Neural cell (in vitro differentiated cells): Measurements from ENCODE around the gene MLST8. TPM values are rescaled to one million over a fixed set of nuclear protein-coding genes. Genes with fewer than 3 reads are reported as not detected.

Experiments
- H2AFZ ChIP-seq: fragments of 200-600, 300-800 bp; sonication (generic), shearing (Covaris generic); 2 replicates; pipeline ENCODE4 v1.6.0; 2014; ENCODE audit warnings: low read depth, mild to moderate bottlenecking, antibody characterized with exemption, low read length, moderate library complexity
- H3F3A ChIP-seq: fragments of 200-600 bp; shearing (Covaris generic); 2 replicates; pipeline ENCODE4 v1.6.1; 2016; ENCODE audit warnings: mild to moderate bottlenecking, moderate library complexity, mixed read lengths, antibody characterized with exemption, low read length; ENCODE audit not compliant: insufficient read depth, poor library complexity, severe bottlenecking
- H3K27ac ChIP-seq: fragments of 200-600, 300-800 bp; sonication (generic), shearing (Covaris generic); 2 replicates; pipeline ENCODE4 v1.5.1; 2014; ENCODE audit warnings: mild to moderate bottlenecking, low read length, moderate library complexity
- H3K27me3 ChIP-seq: fragments of 300-800, 200-600 bp; sonication (generic), shearing (Covaris generic); 2 replicates; pipeline ENCODE4 v1.6.0; 2014; ENCODE audit warnings: mild to moderate bottlenecking, low read depth, low read length, moderate library complexity; ENCODE audit not compliant: insufficient read depth
- H3K36me3 ChIP-seq: fragments of 300-800, 200-600 bp; sonication (generic), shearing (Covaris generic); 2 replicates; pipeline ENCODE4 v1.5.1; 2014; ENCODE audit warnings: mild to moderate bottlenecking, antibody characterized with exemption, low read length, moderate library complexity; ENCODE audit not compliant: insufficient read depth
- H3K4me2 ChIP-seq: fragments of 300-800, 200-600 bp; sonication (generic), shearing (Covaris generic); 2 replicates; pipeline ENCODE4 v1.6.0; 2014; ENCODE audit warnings: mild to moderate bottlenecking, low read length
- H3K4me3 ChIP-seq: fragments of 300-800, 200-600 bp; sonication (generic), shearing (Covaris generic); 2 replicates; pipeline ENCODE4 v1.5.1; 2014; ENCODE audit warnings: mild to moderate bottlenecking, low read length, moderate library complexity
- H3K79me2 ChIP-seq: fragments of 200-600 bp; shearing (Covaris generic); replicated peaks from 2 replicates; pipeline ENCODE4 v1.6.0; 2014; ENCODE audit warnings: mild to moderate bottlenecking, low read length, moderate library complexity; ENCODE audit not compliant: insufficient read depth
- H3K9ac ChIP-seq: fragments of 300-800, 200-600 bp; sonication (generic), shearing (Covaris generic); 2 replicates; pipeline ENCODE4 v1.6.1; 2016; ENCODE audit warnings: mild to moderate bottlenecking, low read length, mixed read lengths
- H3K9me2 ChIP-seq: fragments of 200-600 bp; shearing (Covaris generic); 2 replicates; pipeline ENCODE4 v1.6.1; 2016; ENCODE audit warnings: mild to moderate bottlenecking, low read length, mixed read lengths; ENCODE audit not compliant: insufficient read depth
- H3K9me3 ChIP-seq: fragments of 200-600, 300-800 bp; sonication (generic), shearing (Covaris generic); 2 replicates; pipeline ENCODE4 v1.6.1; 2016; ENCODE audit warnings: mild to moderate bottlenecking, mixed run types, low read length, moderate library complexity, mixed read lengths
- H4K20me1 ChIP-seq: fragments of 200-600 bp; shearing (Covaris generic); 2 replicates; pipeline ENCODE4 v1.6.1; 2016; ENCODE audit warnings: mild to moderate bottlenecking, mixed run types; ENCODE audit not compliant: insufficient read depth
- CTCF ChIP-seq: fragments of 450-650 bp; IDR thresholded peaks from 2 replicates; pipeline ENCODE4 v1.5.1; 2014; ENCODE audit warnings: antibody characterized with exemption, mild to moderate bottlenecking, moderate library complexity; ENCODE audit not compliant: poor library complexity, severe bottlenecking
- EP300 ChIP-seq: fragments of 450-650 bp; conservative IDR thresholded peaks from 2 replicates; pipeline ENCODE4 v1.6.1; 2014; ENCODE audit warnings: antibody characterized with exemption, mild to moderate bottlenecking, moderate library complexity; ENCODE audit not compliant: poor library complexity, severe bottlenecking
- EZH2 ChIP-seq: fragments of 200-600, 300-800 bp; shearing (Covaris generic), sonication (generic); IDR thresholded peaks from 2 replicates; pipeline ENCODE4 v1.6.1; 2014; ENCODE audit warnings: antibody characterized with exemption, low read length, borderline replicate concordance, mild to moderate bottlenecking; ENCODE audit not compliant: insufficient read depth, poor library complexity, severe bottlenecking
- MXI1 ChIP-seq: fragments of 450-650 bp; conservative IDR thresholded peaks from 2 replicates; pipeline ENCODE4 v1.6.1; 2014; ENCODE audit warnings: antibody characterized with exemption, mild to moderate bottlenecking; ENCODE audit not compliant: poor library complexity, severe bottlenecking
- POLR2AphosphoS5 ChIP-seq: IDR thresholded peaks from 2 replicates; pipeline ENCODE4 v1.6.1; 2012
- RAD21 ChIP-seq: fragments of 450-650 bp; conservative IDR thresholded peaks from 2 replicates; pipeline ENCODE4 v1.6.1; 2014; ENCODE audit warnings: antibody characterized with exemption, mild to moderate bottlenecking, moderate library complexity
- REST ChIP-seq: IDR thresholded peaks from 2 replicates; pipeline ENCODE4 v1.6.1; 2012; ENCODE audit warnings: borderline replicate concordance
- SMC3 ChIP-seq: fragments of 450-650 bp; conservative IDR thresholded peaks from 2 replicates; pipeline ENCODE4 v1.6.1; 2014; ENCODE audit warnings: antibody characterized with exemption, mild to moderate bottlenecking, moderate library complexity; ENCODE audit not compliant: poor library complexity
- TAF1 ChIP-seq: IDR thresholded peaks from 2 replicates; pipeline ENCODE4 v1.6.1; 2012; ENCODE audit warnings: low read depth
- polyA plus RNA-seq: library from polyadenylated mRNA; depleted of rRNA; stranded (reverse); fragments of >200 nt; gene quantifications from 2 replicates; pipeline ENCODE4 v1.2.3, GENCODE V29; 2014

Gene MLST8
- polyA plus RNA-seq, 1 donor from 2014 or later: 13.5 TPM

GRCh38 chr16:2172688-2173335 is 32.4 kb upstream of the MLST8 start:
- no peak for TF ChIP-seq TAF1
- TF ChIP-seq EP300: no peak
- no peak for TF ChIP-seq SMC3
- Histone ChIP-seq H3K79me2 (no peaks in the 10 kb centered on the region), H3K36me3 (no peaks in the 10 kb centered on the region), H3K9me2 (no peaks in the 10 kb centered on the region), H2AFZ (no peak overlapping the region), H3F3A (no peaks in the 10 kb centered on the region), H3K4me3 (no peak overlapping the region), H3K27me3 (no peaks in the 10 kb centered on the region), H3K27ac (no peak overlapping the region), H4K20me1 (no peaks in the 10 kb centered on the region), H3K4me2 (no peak overlapping the region), H3K9me3 (no peaks in the 10 kb centered on the region), H3K9ac (no peak overlapping the region)

GRCh38 chr16:2173366-2173765 is 31.9 kb upstream of the MLST8 start:
- Histone ChIP-seq H3F3A (no peaks in the 10 kb centered on the region), H4K20me1 (no peaks in the 10 kb centered on the region), H3K9me3 (no peaks in the 10 kb centered on the region), H3K36me3 (no peaks in the 10 kb centered on the region), H2AFZ (no peak overlapping the region), H3K79me2 (no peaks in the 10 kb centered on the region), H3K27me3 (no peaks in the 10 kb centered on the region), H3K4me2 (no peak overlapping the region), H3K9ac (no peak overlapping the region), H3K9me2 (no peaks in the 10 kb centered on the region), H3K27ac (no peak overlapping the region), H3K4me3 (no peak overlapping the region)
- no peak for TF ChIP-seq SMC3
- no peak for TF ChIP-seq CTCF
- no peak for TF ChIP-seq REST
- no peak for TF ChIP-seq EP300
- TF ChIP-seq EZH2: no peak
- no peak for TF ChIP-seq MXI1
- TF ChIP-seq RAD21: no peak
- no peak for TF ChIP-seq TAF1
- no peak for TF ChIP-seq POLR2AphosphoS5
